BE2C (cell line): ENCODE data around the gene ZNF44. TPM values are rescaled to one million over a fixed set of nuclear protein-coding genes. Genes with fewer than 3 reads are reported as not detected.

Experiments
- DNase-seq: peaks from one replicate; pipeline ENCODE4 v3.0.0-alpha.2; 2020
- H3K27me3 ChIP-seq: fragments of 250-450 bp; sonication (Bioruptor Pico); 2 replicates; pipeline ENCODE4 v1.5.1; 2020; ENCODE audit warnings: mild to moderate bottlenecking
- H3K36me3 ChIP-seq: fragments of 250-450 bp; sonication (Bioruptor Pico); 2 replicates; pipeline ENCODE4 v1.5.1; 2020; ENCODE audit warnings: mild to moderate bottlenecking
- H3K4me1 ChIP-seq: fragments of 250-450 bp; sonication (Bioruptor Pico); 2 replicates; pipeline ENCODE4 v1.5.1; 2020
- H3K4me3 ChIP-seq: 2 replicates; pipeline ENCODE4 v1.5.1; 2011; ENCODE audit warnings: low read depth, low read length
- H3K9me3 ChIP-seq: fragments of 250-450 bp; sonication (Bioruptor Pico); 2 replicates; pipeline ENCODE4 v1.5.1; 2020
- polyA plus RNA-seq: library from polyadenylated mRNA; unstranded; fragments of >200 nt; gene quantifications from one replicate; pipeline ENCODE4 v1.2.1, GENCODE V29; 2012; ENCODE audit warnings: low read depth, missing spikeins; ENCODE audit not compliant: insufficient read length, insufficient read depth
- TF ChIP-seq, protein P1 (sequence below): IDR thresholded peaks from 2 replicates; pipeline ENCODE4 v1.5.1; 2012; ENCODE audit warnings: mild to moderate bottlenecking, low read depth, low read length

ZNF44 gene
- polyA plus RNA-seq: 3.8 TPM

DNA sequence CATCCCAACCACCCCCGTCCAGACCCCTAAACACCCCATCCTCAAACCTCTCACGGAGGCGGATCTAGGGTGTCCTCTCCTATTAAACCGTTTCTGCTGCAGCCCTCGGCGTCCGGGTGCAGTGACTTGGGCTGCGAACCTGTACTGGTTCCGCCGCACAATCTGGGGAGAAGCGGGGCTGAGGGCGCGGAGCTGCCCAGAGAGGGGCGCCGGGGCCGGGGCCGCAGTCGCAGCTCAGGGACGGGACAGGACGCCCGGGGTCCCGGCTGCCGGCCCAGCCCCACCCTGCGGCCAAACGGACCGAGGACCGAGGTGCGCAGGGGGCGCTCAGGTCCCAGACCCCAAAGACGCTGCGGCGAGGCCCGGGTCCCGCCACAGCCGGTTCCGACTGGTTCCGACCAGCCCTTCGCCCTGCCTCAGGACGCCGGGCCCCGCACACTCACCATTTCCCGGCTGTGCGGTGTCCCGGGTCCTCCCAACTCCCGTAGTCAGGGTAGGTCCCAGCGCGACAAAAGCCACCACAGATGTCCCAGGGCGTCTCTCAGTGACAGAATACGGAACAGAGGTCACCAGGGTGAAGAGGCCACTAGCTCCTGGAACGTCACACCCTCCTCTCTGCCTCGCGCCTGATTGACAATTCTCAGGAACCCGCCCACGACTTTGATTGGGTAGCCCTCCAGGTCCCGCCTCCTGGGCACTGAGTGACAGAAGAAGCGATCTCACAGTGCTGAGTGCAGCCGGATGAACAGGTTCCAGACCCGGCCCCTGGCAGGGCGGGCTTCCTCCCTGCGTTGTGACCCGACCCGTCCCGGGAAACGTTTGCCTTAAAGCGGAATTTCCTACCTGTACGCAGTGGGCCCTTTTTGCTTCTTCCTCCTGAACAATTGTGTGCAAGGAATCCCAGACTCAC, at the start of gene ZNF44:
ZNF44 (minus strand) TSS at position 635 of the 910 bp plus-strand sequence; CDS start at position 446, 189 bp downstream.
- TF ChIP-seq, protein P1, sequence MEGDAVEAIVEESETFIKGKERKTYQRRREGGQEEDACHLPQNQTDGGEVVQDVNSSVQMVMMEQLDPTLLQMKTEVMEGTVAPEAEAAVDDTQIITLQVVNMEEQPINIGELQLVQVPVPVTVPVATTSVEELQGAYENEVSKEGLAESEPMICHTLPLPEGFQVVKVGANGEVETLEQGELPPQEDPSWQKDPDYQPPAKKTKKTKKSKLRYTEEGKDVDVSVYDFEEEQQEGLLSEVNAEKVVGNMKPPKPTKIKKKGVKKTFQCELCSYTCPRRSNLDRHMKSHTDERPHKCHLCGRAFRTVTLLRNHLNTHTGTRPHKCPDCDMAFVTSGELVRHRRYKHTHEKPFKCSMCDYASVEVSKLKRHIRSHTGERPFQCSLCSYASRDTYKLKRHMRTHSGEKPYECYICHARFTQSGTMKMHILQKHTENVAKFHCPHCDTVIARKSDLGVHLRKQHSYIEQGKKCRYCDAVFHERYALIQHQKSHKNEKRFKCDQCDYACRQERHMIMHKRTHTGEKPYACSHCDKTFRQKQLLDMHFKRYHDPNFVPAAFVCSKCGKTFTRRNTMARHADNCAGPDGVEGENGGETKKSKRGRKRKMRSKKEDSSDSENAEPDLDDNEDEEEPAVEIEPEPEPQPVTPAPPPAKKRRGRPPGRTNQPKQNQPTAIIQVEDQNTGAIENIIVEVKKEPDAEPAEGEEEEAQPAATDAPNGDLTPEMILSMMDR: no peak
- no peaks in the 10 kb centered on the region for H3K27me3 ChIP-seq
- H3K36me3 ChIP-seq: no peaks in the 10 kb centered on the region; the same call in 1 of the 2 replicates
- DNase-seq: peak; percentile 95
- H3K4me3 ChIP-seq: peak within 1 kb of the TSS; percentile 93
- H3K4me1 ChIP-seq: no peaks in the 10 kb centered on the region; the same call in 1 of the 2 replicates
- H3K9me3 ChIP-seq: no peaks in the 10 kb centered on the region

DNA sequence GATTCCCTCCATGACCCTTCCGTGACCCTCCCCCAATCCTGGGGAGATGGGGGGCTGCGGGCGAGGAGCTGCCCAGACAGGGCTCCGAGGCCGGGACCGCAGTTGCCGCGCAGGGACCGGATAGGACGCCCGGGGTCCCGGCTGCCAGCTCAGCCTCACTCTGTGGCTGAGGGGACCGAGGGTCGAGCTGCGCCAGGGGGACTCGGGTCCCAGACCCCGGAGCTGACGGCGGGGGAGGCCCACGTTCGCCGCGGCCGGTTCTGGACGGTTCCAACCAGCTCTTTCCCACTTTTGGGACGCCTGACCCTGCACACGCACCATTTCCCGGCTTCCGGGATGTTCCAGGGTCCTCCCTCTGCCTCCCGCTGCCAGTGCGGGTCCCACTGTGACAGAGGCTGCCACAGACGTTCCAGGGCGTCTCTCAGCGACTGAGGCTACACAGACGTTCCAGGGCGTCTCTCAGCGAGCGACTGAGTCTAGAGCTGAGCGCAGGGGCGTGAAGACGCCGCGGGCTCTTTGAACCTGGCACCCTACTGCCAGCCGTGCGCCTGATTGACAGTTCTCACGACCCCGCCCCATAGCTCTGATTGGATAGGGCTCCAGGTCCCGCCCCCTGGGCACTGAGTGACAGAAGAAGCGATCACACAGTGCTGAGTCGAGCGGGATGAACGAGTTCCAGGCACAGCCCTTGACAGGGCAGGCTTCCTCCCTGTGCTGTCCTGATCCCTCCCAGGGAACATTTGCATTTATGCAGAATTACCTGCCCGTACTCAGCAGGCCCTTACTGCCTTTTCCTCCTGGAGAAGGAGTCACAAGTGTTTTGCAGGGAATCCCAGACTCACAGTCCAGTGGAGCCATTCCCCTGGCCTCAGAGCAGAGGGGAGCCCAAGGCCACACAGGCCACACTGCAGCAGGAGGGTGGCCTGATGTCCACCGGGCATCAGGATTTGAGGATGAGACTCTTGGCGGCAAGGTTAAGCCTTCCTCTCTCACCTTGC, 38.8 kb upstream of the ZNF44 start, which contains the start of gene ZNF563:
ZNF563 (minus strand) TSS at position 472 of the 998 bp plus-strand sequence; CDS start at position 321, 151 bp downstream.
- peak; percentile 97 for DNase-seq
- Histone ChIP-seq H3K36me3 (no peaks in the 10 kb centered on the region), H3K9me3 (no peaks in the 10 kb centered on the region), H3K27me3 (no peaks in the 10 kb centered on the region), H3K4me1 (no peaks in the 10 kb centered on the region), H3K4me3 (peak within 1 kb of the TSS; percentile 87)
- TF ChIP-seq, protein P1: no peak

DNA sequence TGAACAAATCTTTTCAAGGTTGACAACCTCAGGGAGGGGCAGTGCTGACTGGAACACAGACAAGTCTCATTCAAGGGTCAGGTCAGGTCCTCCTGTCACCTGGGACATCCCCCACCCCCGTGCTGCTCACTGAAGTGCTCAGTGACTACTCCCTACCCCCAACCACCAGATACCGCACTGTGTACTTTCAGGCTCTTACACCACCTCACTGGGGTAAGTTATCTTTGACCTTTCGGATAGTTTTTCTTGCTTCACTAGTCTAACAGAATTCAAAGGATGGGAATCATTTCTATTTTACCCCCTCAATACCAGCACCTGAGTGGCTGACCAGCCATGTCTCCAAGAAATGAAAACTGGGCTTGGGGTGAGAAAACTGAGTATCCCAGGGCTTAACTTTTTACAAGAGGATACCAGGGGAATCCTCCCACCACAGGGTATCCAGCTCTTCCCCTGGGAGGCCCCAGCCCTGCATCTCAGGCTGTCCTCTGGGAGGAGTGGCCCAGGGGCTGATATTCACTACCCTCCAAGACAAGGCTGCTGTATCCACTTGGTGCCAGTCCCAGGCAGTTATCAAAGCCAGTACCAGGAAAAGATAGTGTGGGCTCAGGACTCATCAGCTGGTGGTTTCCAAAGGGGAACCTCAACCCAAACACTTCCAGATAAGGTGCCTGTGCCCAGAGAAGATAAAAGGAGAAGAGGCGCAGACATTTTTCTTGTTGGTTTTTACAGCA, 36.7 kb upstream of the ZNF44 start:
- no peak for DNase-seq
- no peaks in the 10 kb centered on the region for H3K27me3 ChIP-seq
- H3K9me3 ChIP-seq: no peaks in the 10 kb centered on the region
- TF ChIP-seq, protein P1: no peak
- H3K4me3 ChIP-seq: no peak overlapping the region
- H3K36me3 ChIP-seq: no peaks in the 10 kb centered on the region
- H3K4me1 ChIP-seq: no peaks in the 10 kb centered on the region

DNA sequence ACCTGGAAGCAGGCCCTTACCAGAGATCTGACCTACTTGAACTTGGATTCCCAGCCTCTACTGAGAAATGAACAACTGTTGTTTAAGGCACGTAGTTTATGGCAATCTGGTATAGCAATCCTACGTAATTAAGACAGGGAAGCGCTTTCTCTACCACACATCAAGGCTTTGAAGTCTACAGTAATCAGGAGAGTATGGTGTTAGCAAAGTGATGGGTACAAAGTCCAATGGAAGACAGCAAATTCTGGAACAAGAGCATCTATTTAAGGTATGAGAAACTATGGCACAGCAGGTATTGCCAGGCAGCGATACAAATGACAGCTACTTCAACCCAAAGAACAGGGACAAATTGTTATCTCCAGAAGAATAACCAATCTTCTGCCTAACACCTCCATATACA, 35.7 kb upstream of the ZNF44 start:
- Histone ChIP-seq H3K27me3 (no peaks in the 10 kb centered on the region), H3K9me3 (no peaks in the 10 kb centered on the region), H3K4me3 (no peak overlapping the region), H3K36me3 (no peaks in the 10 kb centered on the region), H3K4me1 (no peaks in the 10 kb centered on the region)
- DNase-seq: no peak
- TF ChIP-seq, protein P1: no peak

DNA sequence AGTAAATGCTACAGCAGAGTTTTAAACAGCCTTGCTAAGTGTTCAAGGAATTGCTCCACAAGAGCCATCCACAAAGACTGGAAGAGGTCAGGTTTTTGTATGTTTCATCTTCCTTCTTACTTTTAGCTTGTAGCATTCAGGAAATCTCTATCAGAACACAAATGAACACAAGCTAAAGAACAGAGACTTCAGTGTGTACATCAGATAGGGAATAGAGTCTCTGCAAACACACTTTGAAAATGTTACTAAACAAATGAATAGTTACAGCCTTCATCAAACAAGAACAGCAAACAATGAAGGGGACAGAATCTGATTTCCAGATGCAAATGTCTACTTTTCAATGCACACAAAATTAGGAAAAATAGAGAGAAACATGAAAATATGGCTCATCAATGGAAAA, 31.0 kb upstream of the ZNF44 start:
- H3K4me3 ChIP-seq: no peak overlapping the region

More for the DNA sequence above, 31.0 kb upstream of the ZNF44 start:
- Histone ChIP-seq H3K4me1 (no peaks in the 10 kb centered on the region), H3K36me3 (no peaks in the 10 kb centered on the region), H3K27me3 (no peaks in the 10 kb centered on the region), H3K9me3 (no peaks in the 10 kb centered on the region)
- TF ChIP-seq, protein P1: no peak
- DNase-seq: no peak
